SH-SY5Y (cell line): Measurements from ENCODE around the gene FAM89B.

Experiments used
- GATA2 ChIP-seq: IDR thresholded peaks from 2 replicates; pipeline ENCODE4 v1.6.1; 2011; ENCODE audit warnings: mild to moderate bottlenecking, low read depth, low read length
- GATA3 ChIP-seq: IDR thresholded peaks from 2 replicates; pipeline ENCODE4 v1.6.1; 2011; ENCODE audit warnings: low read depth, mild to moderate bottlenecking, low read length, moderate library complexity

DNA sequence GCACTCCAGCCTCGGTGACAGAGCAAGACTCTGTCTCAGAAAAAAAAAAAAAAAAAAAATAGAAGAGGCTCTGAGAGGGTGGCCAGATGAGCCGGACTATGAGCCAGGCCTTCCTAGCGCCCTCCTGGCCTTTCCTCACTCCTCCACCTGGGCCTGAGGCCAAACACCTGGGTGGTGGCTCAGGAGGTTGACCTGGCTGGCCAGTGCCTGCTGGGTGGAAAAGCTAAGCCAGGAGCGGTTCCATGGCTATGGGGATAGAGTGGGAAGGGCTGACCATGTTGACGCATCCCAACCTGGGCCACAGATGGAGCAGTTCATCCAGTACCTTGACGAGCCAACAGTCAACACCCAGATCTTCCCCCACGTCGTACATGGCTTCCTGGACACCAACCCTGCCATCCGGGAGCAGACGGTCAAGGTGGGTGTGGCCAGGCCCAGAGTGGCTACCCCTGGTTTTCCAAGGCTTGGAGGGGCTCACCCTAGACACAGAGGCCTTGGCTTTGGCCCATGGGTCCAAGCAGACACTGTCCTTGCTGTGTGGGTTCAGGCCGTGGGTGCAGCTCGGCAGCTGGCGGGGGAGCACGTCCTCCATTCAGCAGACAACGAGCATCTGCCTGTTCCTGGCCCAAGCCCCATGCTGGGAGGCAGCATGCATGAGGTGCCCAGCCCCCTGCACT lies 39.8 kb upstream of the FAM89B start:
- TF ChIP-seq GATA2 (no peak), GATA3 (no peak)
